Stimulated activated CD8-positive, alpha-beta memory T cell treated with anti-CD3 and anti-CD28 coated beads, Interleukin-12 subunit alpha, Interleukin-12 subunit beta, amount 100 ng/mL, for 24 hours (primary cell): ENCODE results near the gene CDKN1C.

Source experiments
- DNase-seq: peaks from one replicate; pipeline ENCODE4 v3.0.0-alpha.2; 2020; ENCODE audit errors: extremely low read depth

Gene CDKN1C

GRCh38 chr11:2890466-2891294 is 5.1 kb upstream of the CDKN1C start:
- DNase-seq, result no peak

GRCh38 chr11:2889362-2890273 is 4.0 kb upstream of the CDKN1C start:
- DNase-seq, result no peak

GRCh38 chr11:2888266-2888968 is 2.8 kb upstream of the CDKN1C start:
- peak; percentile 65 for DNase-seq

- no peak for DNase-seq
Observed at GRCh38 chr11:2887515-2888195, 2.1 kb upstream of the CDKN1C start.

GRCh38 chr11:2886936-2887335 is 1.4 kb upstream of the CDKN1C start:
- no peak for DNase-seq

- DNase-seq, result no peak
Observed at GRCh38 chr11:2886191-2886894, 768 bp upstream of the CDKN1C start.

- DNase-seq, result no peak
Observed at GRCh38 chr11:2885017-2885677, 428 bp downstream of the CDKN1C start.

- DNase-seq, result no peak
Observed at GRCh38 chr11:2883979-2884815, 1.4 kb downstream of the CDKN1C start.

GRCh38 chr11:2883640-2883978 is 2.0 kb downstream of the CDKN1C start:
- DNase-seq, result no peak

GRCh38 chr11:2882396-2883110 is 3.0 kb downstream of the CDKN1C start:
- DNase-seq, result no peak

- DNase-seq, result no peak
Observed at GRCh38 chr11:2881981-2882375, 3.6 kb downstream of the CDKN1C start.

- no peak for DNase-seq
Observed at GRCh38 chr11:2881076-2881980, 4.2 kb downstream of the CDKN1C start.

- no peak for DNase-seq
Observed at GRCh38 chr11:2880646-2881045, 4.9 kb downstream of the CDKN1C start.

- DNase-seq, result no peak
Observed at GRCh38 chr11:2878782-2879181, 6.8 kb downstream of the CDKN1C start.

- DNase-seq, result no peak
Observed at GRCh38 chr11:2877474-2877873, 8.1 kb downstream of the CDKN1C start.

- DNase-seq, result no peak
Observed at GRCh38 chr11:2874963-2875362, 10.6 kb downstream of the CDKN1C start.

- DNase-seq, result no peak
Observed at GRCh38 chr11:2870969-2871680, 14.4 kb downstream of the CDKN1C start.
